K562 (cell line): ENCODE data around the gene WDR86. TPM values are rescaled to one million over a fixed set of nuclear protein-coding genes. Genes with fewer than 3 reads are reported as not detected.
A peak's percentile ranks its signal among the peaks of the same experiment; 100 is the strongest.

ENCODE experiments used
- ATAC-seq: fragments of 200-7000 bp; cut with Tn5 transposase; 3 replicates; pipeline ENCODE4 v1.9.1; 2020; ENCODE audit warnings: moderate library complexity
- BruUV-seq: library from RNA; stranded (reverse); fragments of 400-500 nt; replicated peaks from 2 replicates; lab custom pipeline; 2021; lab: Mats Ljungman, UMichigan
- CTCF ChIA-PET: fragments of 300-600 bp; formaldehyde crosslinking; extraction: SDS; loops from one replicate; lab custom pipeline; 2021; ENCODE audit warnings: low intra/inter-chr PET ratio; lab: Yijun Ruan, JAX
- POLR2A ChIA-PET: fragments of 300-600, 350-650 bp; sonication (Branson Sonifier 250); formaldehyde crosslinking; extraction: SDS; loops from one replicate; lab custom pipeline; 2021; ENCODE audit warnings: antibody characterized with exemption, inconsistent platforms; lab: Yijun Ruan, JAX
- DNase-seq, 4 experiments: peaks; one replicate each; pipeline versions ENCODE4 v3.0.0 to v3.0.0-alpha.2; 2011 to 2018; ENCODE audit warnings: low spot score in 3 of 4, mixed read lengths in 3 of 4; ENCODE audit errors: extremely low read depth in 1 of 4
- FAIRE-seq: peaks from 2 replicates; lab custom pipeline; 2011; peaks lifted over from hg19 to GRCh38; lab: Jason Lieb, UNC
- H2AFZ ChIP-seq: 2 replicates; pipeline ENCODE4 v1.6.0; 2011; ENCODE audit warnings: low read depth, low read length, control low read depth, inconsistent platforms
- H3K27ac ChIP-seq: fragments of 200-600 bp; 3 replicates; pipeline ENCODE4 v1.8.0; 2011; ENCODE audit warnings: low read depth, mild to moderate bottlenecking, control low read depth, inconsistent platforms, low read length, moderate library complexity, mixed read lengths; ENCODE audit errors: extremely low read depth
- H3K27me3 ChIP-seq, 2 experiments: fragments of 300-600 bp in 1 of 2; 2 replicates in 1 of 2; 3 replicates in 1 of 2; pipeline versions ENCODE4 v1.6.0 to v1.8.0; 2011; ENCODE audit warnings: inconsistent platforms in 2 of 2, low read length in 2 of 2, mild to moderate bottlenecking in 1 of 2, mixed read lengths in 1 of 2, moderate library complexity in 1 of 2; ENCODE audit not compliant: control insufficient read depth in 2 of 2, insufficient read depth in 2 of 2
- H3K36me3 ChIP-seq: fragments of 300-600 bp; 3 replicates; pipeline ENCODE4 v1.8.0; 2011; ENCODE audit warnings: mild to moderate bottlenecking, low read length, inconsistent platforms; ENCODE audit not compliant: control insufficient read depth, insufficient read depth
- H3K4me1 ChIP-seq, 2 experiments: fragments of 200-600 bp in 1 of 2; replicated peaks in 1 of 2; 2 replicates in 1 of 2; 3 replicates in 1 of 2; pipeline versions ENCODE4 v1.5.1 to v1.8.0; 2011; ENCODE audit warnings: inconsistent platforms in 2 of 2, low read length in 2 of 2, mild to moderate bottlenecking in 1 of 2, mixed read lengths in 1 of 2, moderate library complexity in 1 of 2; ENCODE audit not compliant: control insufficient read depth in 2 of 2, insufficient read depth in 2 of 2
- H3K4me2 ChIP-seq: 2 replicates; pipeline ENCODE4 v1.6.1; 2011; ENCODE audit warnings: low read length, control low read depth, inconsistent platforms, mixed read lengths; ENCODE audit not compliant: insufficient read depth
- H3K4me3 ChIP-seq: fragments of 200-600 bp; sonication (generic), shearing (Covaris generic); 2 replicates; pipeline ENCODE4 v1.5.1; 2016; ENCODE audit warnings: control low read depth, inconsistent platforms
- H3K79me2 ChIP-seq: fragments of 200-600 bp; 3 replicates; pipeline ENCODE4 v1.8.0; 2011; ENCODE audit warnings: low read length, inconsistent platforms; ENCODE audit not compliant: control insufficient read depth, insufficient read depth
- H3K9ac ChIP-seq, 2 experiments: 2 replicates each; pipeline versions ENCODE4 v1.6.0 to v1.6.1; 2011; ENCODE audit warnings: low read depth in 2 of 2, low read length in 2 of 2, control low read depth in 1 of 2, inconsistent platforms in 1 of 2, mild to moderate bottlenecking in 1 of 2, mixed read lengths in 1 of 2; ENCODE audit not compliant: insufficient read depth in 1 of 2
- H3K9me1 ChIP-seq: one replicate; pipeline ENCODE4 v1.6.0; 2011; ENCODE audit warnings: inconsistent platforms, mild to moderate bottlenecking, low read length, moderate library complexity; ENCODE audit not compliant: control insufficient read depth, insufficient read depth
- H3K9me3 ChIP-seq: replicated peaks from 2 replicates; pipeline ENCODE4 v1.5.1; 2011; ENCODE audit warnings: low read depth, low read length, inconsistent platforms; ENCODE audit not compliant: control insufficient read depth, insufficient read depth
- H4K20me1 ChIP-seq: replicated peaks from 2 replicates; pipeline ENCODE4 v1.6.1; 2011; ENCODE audit warnings: low read length, inconsistent platforms, mixed read lengths; ENCODE audit not compliant: control insufficient read depth, insufficient read depth
- HES1 ChIP-seq: fragments of 450-650 bp; IDR thresholded peaks from 2 replicates; pipeline ENCODE4 v1.6.1; 2016; ENCODE audit warnings: low read depth, mild to moderate bottlenecking, moderate library complexity
- HMGN3 ChIP-seq: IDR thresholded peaks from 2 replicates; pipeline ENCODE4 v1.6.1; 2011; ENCODE audit warnings: borderline replicate concordance, low read depth, mild to moderate bottlenecking, mixed read lengths, low read length; ENCODE audit not compliant: insufficient read length; ENCODE audit errors: extremely low read depth
- PCBP1 ChIP-seq: fragments of 200-400 bp; formaldehyde crosslinking; IDR thresholded peaks from 2 replicates; pipeline ENCODE4 v1.6.1; 2018; ENCODE audit warnings: mild to moderate bottlenecking, low read depth, low read length; ENCODE audit not compliant: poor library complexity, severe bottlenecking
- PHB ChIP-seq: fragments of 250-450 bp; sonication (Bioruptor Pico); IDR thresholded peaks from 2 replicates; pipeline ENCODE4 v1.5.0; 2021
- WGBS: fragments of 100-300 bp; shearing (Covaris generic); methylation state at CpG from one replicate; pipeline ENCODE4 v1.1.6; 2016; ENCODE audit warnings: low coverage, mixed read lengths; ENCODE audit not compliant: insufficient coverage; ENCODE audit errors: missing lambda C conversion rate; 5-methylcytosine and 5-hydroxymethylcytosine counted together
- in situ Hi-C: fragments of 300-500 bp; cut with MboI; formaldehyde crosslinking; loops from 4 replicates; pipeline ENCODE4 v1.15.0; 2018; ENCODE audit warnings: inconsistent platforms, mixed read lengths
- intact Hi-C: fragments of 100-400 bp; cut with micrococcal nuclease; formaldehyde crosslinking; loops from 2 replicates; pipeline ENCODE4 v1.14.2; 2022
- polyA plus RNA-seq, 8 experiments: library from polyadenylated mRNA; depleted of rRNA in 4 of 8; stranded (reverse) in 5 of 8; unstranded in 3 of 8; fragments of >200 nt; fragmentation: Nextera tagmentation in 2 of 8; fragmentation: Illumina TruSeq in 1 of 8; extraction: Ambion mirVana in 2 of 8; extraction: Trizol in 1 of 8; gene quantifications; 2 replicates each; pipeline versions ENCODE4 v1.2.1 to v1.2.3, GENCODE V29; 2011 to 2014; ENCODE audit warnings: inconsistent platforms in 1 of 8, missing spikeins in 1 of 8
- total RNA-seq, 7 experiments: library from RNA; depleted of rRNA in 6 of 7; stranded (reverse); fragments of >200 nt in 6 of 7; fragmentation: Illumina TruSeq in 2 of 7; extraction: Trizol in 2 of 7; gene quantifications; 2 replicates each; pipeline versions ENCODE4 v1.2.1 to v1.2.3, GENCODE V29; 2011 to 2021; ENCODE audit warnings: low replicate concordance in 1 of 7

WDR86 gene
- total and polyA plus RNA-seq, 9 of the 15 experiments (the other 6 are each of a cell fraction or from before 2014, with no cell fraction given) = 0.24 TPM; not detected in 8

DNA sequence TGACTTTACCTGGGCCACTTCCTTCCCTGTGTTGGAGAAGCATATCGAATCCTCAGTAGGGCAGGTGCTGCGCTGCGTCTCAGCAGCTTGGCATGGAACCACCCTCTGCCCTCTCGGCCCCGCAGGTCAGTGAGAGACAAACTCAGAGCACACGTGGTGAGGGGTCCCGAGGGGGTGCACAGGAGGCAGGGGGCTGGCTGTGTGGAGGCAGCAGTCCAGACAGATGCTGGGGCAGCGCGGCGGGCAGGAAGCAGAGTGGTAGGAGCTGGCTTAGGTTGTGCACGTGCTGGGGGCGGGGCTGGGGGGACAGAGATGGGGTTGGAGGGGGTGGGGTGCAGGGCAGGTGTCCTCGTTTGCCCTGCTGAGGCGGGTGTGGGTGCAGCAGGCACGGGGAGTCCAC, 35.1 kb downstream of the WDR86 start (continued):
- no peak for TF ChIP-seq HES1

GRCh38 chr7:151374139-151374538, 35.7 kb downstream of the WDR86 start:
- no peaks in the 10 kb centered on the region for H3K79me2 ChIP-seq
- ChIA-PET POLR2A (interaction anchor here (0.5 kb wide), 1 partner anchor 37 kb away, joined by 3 read pairs; no protein-coding TSS in a partner anchor), CTCF (no interaction called here)
- no peak overlapping the region for H3K4me3 ChIP-seq
- peaks cover 47% of the 10 kb centered on the region; the same call in 1 of the 3 replicates for H3K36me3 ChIP-seq
- H3K27ac ChIP-seq = no peak overlapping the region
- no peak overlapping the region for H3K9ac ChIP-seq
- H3K9me1 ChIP-seq = no peaks in the 10 kb centered on the region
- in situ Hi-C loops = no loop called here
- peaks cover 0 to 16% of the 10 kb centered on the region in 2 experiments; a peak in 3 of 5 replicates for H3K4me1 ChIP-seq
- no peak overlapping the region for H2AFZ ChIP-seq
- H3K4me2 ChIP-seq = no peak overlapping the region
- DNase-seq (peak in 1 of 4 experiments; percentile 8), FAIRE-seq (no peak)
- no TSS peak for BruUV-seq
- 81% methylated on average over 15 of the region's 15 CpGs for WGBS
- no peaks in the 10 kb centered on the region for H3K27me3 ChIP-seq
- TF ChIP-seq HMGN3 (peak; percentile 35), PCBP1 (no peak), PHB (no peak)
- TF ChIP-seq, all 486 proteins: peak for 1
- no peaks in the 10 kb centered on the region for H4K20me1 ChIP-seq
- intact Hi-C loops = no loop called here
- no peak for ATAC-seq
- H3K9me3 ChIP-seq = no peaks in the 10 kb centered on the region
